Measurements from ENCODE around the gene SMIM14.
"Not testable (repeated sequence)": the region's sequence is repeated elsewhere in the genome, so short reads cannot be mapped to it uniquely, and the experiment has no call there.

The SMIM14 gene

GRCh38 chr4:39642885-39643552 lies 4.4 kb upstream of the SMIM14 start:
- no peak for DNase-seq

GRCh38 chr4:39641451-39641850 lies 2.8 kb upstream of the SMIM14 start:
- DNase-seq = no peak

DNA sequence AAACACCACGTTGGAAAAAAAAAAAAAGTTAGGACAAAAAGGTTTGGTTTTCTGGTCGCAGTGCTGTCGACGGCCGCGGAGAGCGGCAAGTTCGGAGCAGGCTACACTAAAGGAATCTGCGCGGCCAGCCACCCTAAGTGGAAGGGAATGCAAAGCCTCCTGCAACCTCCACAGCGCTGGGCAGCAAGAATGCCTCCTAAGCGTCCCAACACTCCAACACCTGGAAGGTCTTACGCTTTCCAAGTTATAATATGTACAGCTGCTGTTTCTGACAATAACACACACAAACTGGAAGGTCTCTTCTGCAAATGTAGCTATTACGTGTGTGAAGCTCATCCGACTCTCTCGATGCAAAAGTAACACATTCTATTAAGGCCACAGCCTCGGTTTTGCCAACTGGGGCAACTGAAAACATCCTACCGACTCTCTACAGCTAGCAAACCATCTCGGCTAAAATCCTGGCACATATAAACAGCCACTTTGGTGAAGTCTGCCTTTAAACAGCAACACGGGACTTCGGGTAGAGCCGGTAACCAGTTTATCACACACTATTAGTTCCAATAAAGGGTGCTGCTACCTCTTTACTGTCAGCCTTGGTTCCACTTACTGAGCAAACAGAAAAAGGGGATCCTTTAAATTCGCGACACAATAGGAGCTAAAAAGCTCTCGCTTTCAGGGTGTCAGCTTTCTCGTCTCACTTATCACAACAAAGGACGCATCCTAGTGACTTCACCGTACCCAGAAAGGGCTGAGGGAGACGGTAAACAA lies 895 bp downstream of the SMIM14 start:
- peak; percentile 56 for DNase-seq

DNA sequence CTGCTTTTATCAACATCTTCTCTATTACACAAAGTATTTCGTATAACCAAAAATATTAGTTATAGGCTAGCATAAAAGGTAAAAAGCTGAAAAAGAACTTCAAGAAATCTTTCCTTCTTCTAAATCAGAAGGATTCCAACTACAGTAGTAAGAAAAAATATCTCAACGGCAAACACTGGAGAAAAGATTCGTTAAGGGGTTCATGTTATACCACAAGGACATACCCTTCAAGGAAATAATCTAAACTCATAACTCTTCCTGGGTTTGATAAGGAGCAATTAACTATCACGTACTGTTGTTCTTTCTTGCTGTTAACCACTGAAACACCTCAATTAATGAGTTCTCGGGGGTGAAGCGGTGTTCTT lies 1.5 kb downstream of the SMIM14 start:
- no peak for DNase-seq

DNA sequence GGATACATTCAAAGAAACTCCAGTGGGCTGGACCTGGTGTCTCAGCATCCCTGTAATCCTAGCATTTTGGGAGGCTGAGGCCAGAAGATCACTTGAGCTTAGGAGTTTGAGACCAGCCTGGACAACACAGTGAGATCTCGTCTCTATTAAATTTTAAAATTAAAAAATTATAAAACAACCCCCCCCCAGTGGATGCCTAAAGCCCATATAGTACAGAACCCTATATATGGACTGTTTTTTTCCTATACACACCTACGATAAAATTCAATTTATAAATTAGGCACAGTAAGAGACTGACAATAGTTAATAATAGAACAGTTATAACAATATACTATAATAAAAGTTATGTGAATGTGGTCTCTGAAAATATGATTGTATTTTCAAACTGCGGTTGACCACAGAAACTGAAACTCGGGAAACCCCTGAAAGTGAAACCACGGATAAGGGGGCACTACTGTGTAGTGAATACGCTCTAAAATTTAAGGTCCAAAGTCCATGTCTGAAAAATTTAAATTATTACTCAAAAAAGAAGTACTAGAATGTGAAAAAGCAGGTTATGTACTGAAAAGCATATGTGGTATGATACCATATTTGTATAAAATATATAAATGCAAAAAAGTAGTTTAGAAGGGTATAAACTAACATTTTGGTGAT lies 2.0 kb downstream of the SMIM14 start:
- DNase-seq = no peak

DNA sequence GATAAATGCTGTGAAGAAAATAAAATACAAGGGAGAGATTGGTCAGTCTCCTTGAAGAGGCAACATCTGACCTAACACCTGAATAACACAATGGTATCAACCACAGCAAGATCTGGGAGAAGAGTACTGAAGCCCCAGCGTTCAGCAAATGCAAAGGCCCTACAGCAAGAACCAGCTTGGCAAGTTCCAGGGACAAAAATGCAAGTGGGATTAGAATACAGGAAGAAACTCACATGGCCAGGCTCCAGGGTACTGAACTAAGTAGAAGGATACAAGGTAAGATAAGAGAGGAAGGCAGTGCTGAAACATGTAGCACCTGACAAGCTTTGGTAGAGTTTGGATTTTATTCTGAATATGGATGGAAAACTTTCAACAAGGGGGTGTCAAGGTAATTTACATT lies 3.6 kb downstream of the SMIM14 start:
- DNase-seq = no peak

GRCh38 chr4:39631700-39632079 lies 7.0 kb downstream of the SMIM14 start:
- DNase-seq = no peak

DNA sequence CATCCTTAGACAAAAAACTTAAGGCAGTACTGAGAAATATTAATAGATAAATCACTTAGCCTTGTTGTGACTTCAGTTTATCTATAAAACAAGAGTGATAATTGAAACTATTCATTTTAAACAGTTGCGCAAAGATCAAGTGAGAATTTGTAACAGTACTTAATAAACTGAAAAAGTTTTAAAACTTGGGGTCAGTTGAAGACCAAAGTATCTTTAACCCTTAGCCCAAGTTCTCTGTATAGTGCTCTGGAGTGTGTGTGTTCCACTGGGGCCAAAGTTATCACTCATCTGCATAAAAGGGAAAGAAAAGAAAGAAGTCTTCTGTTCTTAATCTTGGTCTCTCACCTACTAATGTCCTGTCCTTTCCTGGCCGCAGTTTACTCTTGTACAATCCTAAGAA lies 11.3 kb downstream of the SMIM14 start:
- DNase-seq = no peak

DNA sequence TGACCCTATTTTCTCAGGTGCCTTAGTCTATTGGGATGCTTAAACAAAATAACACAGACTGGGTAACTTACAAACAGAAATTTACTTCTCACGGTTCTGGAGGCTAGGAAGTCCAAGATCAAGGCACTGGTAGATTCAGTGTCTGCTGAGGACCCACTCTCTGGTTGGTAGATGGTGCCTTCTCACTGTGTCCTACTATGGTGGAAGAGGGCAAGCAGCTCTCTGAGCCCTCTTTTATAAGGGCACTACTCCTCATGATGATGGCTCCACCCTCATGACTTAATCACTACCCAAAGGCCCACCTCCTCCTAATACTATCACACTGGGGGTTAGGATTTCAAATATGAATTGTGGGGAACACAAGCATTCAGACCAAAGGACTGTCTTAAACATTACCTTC lies 11.8 kb downstream of the SMIM14 start:
- DNase-seq = no peak

- no peak for DNase-seq
Measured at GRCh38 chr4:39626261-39626660, 12.4 kb downstream of the SMIM14 start.

DNA sequence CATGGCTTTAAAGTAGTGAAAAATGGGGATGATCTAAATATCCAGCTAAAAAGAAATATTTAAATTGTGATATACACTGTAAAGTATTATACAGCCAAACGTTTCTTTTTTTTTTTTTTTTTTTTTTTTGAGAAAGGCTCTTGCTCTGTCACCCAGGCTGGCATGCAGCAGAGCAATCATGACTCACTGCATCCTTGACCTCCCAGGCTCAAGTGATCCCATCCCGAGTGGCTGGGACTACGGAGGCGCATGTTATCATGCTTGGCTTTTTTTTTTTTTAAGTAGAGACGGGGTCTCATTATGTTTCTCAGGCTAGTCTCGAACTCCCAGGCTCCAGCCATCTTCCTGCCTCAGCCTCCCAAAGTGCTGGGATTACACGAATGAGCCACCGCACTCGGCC lies 17.1 kb downstream of the SMIM14 start:
- no peak for DNase-seq

DNA sequence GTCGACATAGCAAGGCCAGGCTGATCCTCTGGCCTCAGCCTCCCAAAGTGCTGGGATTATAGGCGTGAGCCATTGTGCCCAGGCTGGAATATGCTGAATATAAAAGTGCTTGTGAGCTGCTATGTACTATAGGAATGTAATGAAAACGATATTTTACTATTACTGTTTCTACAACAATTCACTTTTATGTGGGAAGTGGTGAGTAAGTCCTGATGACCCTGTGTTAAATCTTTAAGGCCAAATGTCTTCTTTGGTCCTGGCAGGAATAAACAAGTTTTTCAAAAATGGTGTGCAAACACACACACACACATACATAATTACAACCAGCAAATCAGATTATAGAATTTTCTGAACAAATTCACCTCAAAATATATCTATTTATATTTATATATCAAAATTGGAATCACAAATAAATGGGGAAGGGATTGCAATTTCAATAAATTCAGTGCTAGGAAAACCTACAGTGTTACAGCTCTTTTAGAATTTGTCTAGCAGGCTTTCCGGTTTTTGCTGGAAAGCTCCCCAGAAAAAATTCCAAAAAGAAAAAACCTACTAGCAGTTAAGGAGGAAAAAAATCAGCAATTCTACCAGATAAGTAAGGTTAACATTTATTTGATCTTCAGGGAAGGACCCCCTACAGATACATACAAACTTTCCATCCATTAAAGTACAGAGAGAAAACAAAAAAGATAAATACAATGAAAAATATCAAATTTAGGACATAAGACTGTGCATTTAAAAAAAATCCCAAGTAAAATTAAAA lies 17.9 kb downstream of the SMIM14 start:
- DNase-seq = no peak

DNA sequence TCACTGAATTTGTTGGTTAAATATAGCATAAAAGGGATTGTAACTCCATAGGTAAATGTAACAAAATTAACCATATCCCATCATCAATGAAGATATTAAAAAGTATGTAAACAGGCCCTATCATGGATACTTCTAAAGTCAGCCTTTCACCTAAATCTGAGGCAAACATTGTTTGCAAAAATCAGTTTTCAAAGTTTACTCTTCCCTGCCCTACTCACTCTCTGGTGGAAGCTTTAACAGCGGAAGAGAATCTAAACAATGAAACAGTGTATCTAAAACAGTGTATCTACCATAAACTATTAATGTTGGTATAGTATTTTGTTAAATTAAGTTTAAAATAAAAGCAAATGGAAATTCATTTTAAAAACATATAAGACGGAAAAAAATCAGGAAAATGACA lies 21.1 kb downstream of the SMIM14 start:
- DNase-seq = no peak

DNA sequence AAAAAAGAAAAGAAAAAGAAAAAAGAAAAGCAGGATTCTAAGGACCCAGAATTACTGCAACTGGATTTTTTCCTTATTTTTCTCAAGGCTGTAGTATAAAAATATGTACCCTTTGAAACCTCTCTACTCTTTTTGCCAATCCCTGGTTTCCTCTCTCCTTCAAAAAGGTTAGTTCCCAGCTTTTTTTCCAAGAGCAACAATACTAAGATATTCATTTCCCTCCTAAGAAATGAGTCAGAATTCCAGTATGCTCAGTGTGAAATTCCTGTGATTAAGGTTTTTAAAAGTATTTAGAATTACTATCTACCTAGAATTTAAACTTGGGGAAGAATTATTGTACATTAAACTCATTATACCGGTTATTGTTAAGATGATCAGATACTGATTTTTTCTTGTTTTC lies 22.0 kb downstream of the SMIM14 start:
- DNase-seq = no peak

DNA sequence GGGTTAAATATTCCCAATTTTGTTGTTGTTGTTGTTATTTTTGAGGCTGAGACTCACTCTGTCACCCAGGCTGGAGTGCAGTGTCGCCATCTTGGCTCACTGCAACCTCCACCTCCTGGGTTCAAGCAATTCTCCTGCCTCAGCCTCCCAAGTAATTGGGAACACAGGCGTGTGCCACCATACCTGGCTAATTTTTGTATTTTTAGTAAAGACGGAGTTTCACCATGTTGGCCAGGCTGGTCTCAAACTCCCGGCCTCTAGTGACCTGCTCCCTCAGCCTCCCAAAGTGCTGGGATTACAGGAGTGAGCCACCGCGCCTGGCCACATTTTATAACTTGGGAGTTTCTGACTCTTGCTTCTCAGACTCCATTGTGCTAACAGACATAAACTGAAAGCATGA lies 22.6 kb downstream of the SMIM14 start:
- not testable (repeated sequence) for DNase-seq

DNA sequence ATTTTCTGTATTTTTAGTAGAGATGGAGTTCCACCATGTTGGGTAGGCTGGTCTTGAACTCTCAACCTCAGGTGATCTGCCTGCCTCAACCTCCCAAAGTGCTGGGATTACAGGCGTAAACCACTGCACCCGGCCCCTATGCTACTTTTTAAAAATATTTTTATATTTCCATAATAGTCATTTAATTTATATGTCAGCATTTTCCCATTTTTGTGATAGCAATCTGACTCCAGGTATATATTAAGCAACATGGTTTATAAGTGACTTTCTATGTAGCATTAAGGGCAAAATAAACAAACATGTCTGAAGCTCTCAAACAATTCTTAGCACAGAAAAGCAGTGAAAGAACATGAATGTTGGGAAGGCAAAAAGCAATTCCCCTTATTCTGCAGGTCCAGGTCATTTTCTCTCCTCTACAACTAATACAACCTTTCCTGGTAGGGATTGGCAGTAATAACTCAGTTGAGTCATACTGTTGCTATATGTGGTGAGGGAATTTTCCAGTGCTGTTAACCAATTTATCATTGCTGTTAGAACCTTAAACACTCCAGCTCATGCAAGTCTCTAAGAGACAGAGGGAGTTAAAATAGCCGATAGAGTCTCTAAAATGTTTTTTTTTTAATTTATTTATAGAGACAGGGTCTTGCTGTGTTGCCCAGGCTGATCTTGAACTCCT lies 24.0 kb downstream of the SMIM14 start:
- no peak for DNase-seq

GRCh38 chr4:39613093-39613656 lies 25.5 kb downstream of the SMIM14 start:
- DNase-seq = no peak

DNA sequence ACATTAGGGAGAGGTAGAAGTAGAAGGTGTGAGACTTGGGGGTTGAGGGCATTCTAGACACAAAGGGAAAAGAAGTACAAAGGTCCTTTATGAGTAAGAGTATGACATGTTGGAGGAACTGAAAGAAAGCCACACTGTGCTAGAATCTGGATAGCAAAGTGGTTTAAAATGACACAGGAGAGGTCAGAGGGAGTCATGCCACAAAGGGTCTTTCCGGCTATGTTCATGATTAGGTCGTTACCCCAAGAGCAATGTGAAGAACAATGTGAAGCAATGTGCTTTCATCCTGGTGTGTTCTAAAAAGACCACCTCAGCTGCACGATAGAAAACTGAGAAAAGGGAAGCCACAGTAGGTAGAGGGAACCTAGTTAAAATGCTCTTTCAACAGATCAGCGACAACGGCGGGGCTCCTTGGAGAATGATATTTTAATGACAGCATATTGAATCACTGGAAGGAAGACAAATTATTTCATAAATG lies 29.2 kb downstream of the SMIM14 start:
- no peak for DNase-seq

- no peak for DNase-seq
Measured at GRCh38 chr4:39608451-39608850, 30.2 kb downstream of the SMIM14 start.

GRCh38 chr4:39606747-39607146 lies 31.9 kb downstream of the SMIM14 start:
- no peak for DNase-seq

- no peak for DNase-seq
Measured at GRCh38 chr4:39597695-39598381, 40.8 kb downstream of the SMIM14 start.

DNA sequence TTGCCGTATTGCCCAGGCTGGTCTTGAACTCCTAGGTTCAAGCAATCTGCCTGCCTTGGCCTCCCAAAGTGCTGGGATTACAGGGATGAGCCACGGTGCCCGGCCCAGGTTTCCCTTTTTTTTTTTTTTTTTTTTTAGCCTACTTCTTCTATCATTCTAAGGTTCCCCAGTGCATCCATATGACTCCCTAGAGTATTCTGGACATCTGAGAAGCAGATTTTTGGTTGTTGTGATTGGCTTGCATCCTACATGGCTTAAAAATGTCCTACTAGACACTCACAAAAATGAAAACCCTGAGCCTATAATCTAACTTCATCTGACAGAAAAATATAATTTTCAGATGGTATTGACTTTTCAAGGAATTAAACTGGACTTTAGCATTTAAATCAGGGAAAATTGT lies 41.7 kb downstream of the SMIM14 start:
- no peak for DNase-seq
